Transverse colon (tissue), 4 donors: Measurements from ENCODE around the gene ABCC1.
A peak's percentile ranks its signal among the peaks of the same experiment; 100 is the strongest.

ENCODE experiments used
- CTCF ChIP-seq, 5 experiments: fragments of 200-600 bp in 3 of 5; fragments of 450-650 bp in 2 of 5; sonication (generic) in 3 of 5; IDR thresholded peaks; 1 replicate in 2 of 5; 2 replicates in 3 of 5; pipeline ENCODE4 v1.5.1; 2016 to 2017; ENCODE audit warnings: antibody characterized with exemption in 5 of 5, inconsistent platforms in 3 of 5, mild to moderate bottlenecking in 2 of 5, moderate library complexity in 1 of 5
- EP300 ChIP-seq: sonication (generic); formaldehyde crosslinking; IDR thresholded peaks from one replicate; pipeline ENCODE4 v1.6.1; 2017; ENCODE audit warnings: antibody characterized with exemption, low read depth
- POLR2A ChIP-seq: fragments of 450-650 bp; IDR thresholded peaks from one replicate; pipeline ENCODE4 v1.6.1; 2016; ENCODE audit warnings: antibody characterized with exemption, mild to moderate bottlenecking, moderate library complexity
- POLR2AphosphoS5 ChIP-seq, 3 donors: sonication (generic); formaldehyde crosslinking; IDR thresholded peaks; one replicate each; pipeline ENCODE4 v1.6.1; 2016; ENCODE audit warnings: antibody characterized with exemption in 3 of 3

- TF ChIP-seq POLR2AphosphoS5 (IDR thresholded peaks at IDR 0.05), result peak in 1 of 3 donors; percentile 32
- TF ChIP-seq CTCF (IDR thresholded peaks at IDR 0.05), result no peak
- no peak for TF ChIP-seq POLR2A
- TF ChIP-seq EP300, result no peak
These were observed 25.8 kb downstream of the ABCC1 start for GRCh38 chr16:15975172-15975571.
